ENCODE data around the gene COMT.
"Not testable (repeated sequence)": the region's sequence is repeated elsewhere in the genome, so short reads cannot be mapped to it uniquely, and the experiment has no call there.

COMT gene

DNA sequence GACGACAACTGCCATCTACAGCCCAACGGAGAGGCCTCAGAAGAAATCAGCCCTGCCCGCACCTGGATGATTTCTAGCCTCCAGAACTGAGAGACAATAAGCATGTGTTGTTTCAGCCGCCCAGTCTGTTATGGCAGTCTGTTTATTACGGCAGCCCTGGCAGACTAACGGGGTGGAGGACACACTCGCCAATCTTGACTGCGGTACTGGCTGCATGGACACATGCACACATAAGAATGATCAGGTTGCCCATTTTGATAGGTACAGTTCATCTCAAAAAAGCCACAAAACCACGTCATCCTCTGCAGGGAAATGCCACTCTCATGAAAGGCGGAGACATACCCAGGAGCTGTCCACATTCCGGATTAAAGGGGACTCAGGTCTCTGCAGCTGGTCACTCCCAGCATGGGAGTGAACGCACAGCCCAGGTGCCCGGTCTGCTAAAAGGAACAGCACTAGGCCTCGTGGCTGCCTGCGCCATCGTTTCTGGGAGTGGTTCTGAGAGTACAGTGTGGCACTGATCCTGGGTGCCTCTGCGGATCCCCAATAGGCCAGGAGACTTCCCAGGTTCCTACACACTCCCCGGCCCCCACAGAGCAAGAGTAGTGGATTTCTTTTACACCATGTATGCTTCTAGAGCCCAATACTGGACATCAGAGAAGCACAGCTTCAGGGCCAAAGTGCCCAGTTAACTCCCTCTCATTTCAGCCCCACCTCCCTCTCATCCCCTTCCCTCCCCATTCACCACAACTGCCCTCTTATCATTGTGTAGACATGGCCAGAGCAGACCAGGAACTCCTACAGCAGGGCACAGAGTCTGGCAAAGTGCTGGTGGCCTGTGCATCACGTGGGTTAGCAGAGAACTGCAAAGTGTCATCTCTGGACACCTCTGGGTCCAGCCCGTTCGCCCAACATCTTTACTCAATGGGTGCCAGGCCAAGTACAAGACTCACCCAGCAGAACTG is 11.7 kb upstream of the COMT start:
- DNase-seq: no peak

DNA sequence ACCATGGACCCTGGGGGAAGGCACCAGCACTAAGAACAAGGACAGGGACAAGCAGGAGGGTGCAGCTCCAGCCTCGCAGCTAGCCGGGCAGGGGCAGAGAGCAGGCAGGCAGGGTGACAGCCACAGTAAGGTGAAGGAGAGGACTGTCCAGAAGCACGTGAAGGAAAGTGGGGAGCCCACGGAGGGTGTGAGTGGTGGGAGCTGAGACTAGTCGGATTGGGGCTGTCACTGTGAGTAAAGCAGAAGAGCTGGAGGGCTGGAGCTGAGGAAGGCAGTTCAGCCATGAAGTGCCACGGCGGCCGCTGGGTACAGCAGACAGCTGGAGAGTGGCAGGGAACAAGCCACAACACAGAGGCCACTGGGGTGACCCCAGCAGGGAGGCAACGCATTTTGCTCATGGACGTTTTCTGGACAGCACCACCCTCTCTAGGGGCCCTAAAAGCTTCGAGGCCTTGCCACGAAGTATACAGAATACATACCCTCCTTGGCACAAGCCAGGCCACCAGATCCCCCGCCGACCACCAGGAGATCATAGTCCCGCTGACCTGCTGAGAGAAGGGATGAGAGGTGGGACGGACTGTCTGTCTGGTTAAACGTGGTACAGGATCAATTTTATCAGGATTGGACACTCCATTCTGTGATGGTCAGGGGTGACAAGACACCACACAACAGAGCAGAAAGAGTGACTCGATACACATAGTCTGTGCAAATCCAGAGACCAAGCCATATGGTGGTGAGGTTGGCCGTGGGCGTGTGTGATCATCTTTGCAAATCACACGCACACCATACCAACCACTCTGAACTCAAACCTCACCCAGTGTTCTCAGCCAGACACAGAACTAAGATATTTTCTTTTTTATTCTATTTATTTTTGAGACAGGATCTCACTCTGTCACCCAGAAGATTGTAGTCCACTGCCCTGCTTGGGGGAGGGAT is 10.8 kb upstream of the COMT start:
- no peak for DNase-seq

DNA sequence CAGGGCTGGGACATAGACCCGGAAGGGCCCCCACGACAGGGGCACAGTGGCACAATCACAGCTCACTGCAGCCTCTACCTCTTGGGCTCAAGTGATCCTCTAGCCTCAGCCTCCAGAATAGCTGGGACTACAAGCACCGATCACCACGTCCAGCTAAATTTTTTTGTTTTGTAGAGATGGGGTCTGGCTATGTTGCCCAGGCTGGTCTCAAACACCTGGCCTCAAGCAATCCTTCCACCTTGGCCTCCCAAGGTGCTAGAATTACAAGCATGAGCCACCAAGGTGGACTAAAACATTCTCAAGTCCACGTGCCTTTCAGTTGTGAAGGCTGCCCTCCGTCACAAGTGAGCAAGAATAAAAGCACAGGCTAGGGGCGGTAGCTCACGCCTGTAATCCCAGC is 10.1 kb upstream of the COMT start:
- no peak for DNase-seq

DNA sequence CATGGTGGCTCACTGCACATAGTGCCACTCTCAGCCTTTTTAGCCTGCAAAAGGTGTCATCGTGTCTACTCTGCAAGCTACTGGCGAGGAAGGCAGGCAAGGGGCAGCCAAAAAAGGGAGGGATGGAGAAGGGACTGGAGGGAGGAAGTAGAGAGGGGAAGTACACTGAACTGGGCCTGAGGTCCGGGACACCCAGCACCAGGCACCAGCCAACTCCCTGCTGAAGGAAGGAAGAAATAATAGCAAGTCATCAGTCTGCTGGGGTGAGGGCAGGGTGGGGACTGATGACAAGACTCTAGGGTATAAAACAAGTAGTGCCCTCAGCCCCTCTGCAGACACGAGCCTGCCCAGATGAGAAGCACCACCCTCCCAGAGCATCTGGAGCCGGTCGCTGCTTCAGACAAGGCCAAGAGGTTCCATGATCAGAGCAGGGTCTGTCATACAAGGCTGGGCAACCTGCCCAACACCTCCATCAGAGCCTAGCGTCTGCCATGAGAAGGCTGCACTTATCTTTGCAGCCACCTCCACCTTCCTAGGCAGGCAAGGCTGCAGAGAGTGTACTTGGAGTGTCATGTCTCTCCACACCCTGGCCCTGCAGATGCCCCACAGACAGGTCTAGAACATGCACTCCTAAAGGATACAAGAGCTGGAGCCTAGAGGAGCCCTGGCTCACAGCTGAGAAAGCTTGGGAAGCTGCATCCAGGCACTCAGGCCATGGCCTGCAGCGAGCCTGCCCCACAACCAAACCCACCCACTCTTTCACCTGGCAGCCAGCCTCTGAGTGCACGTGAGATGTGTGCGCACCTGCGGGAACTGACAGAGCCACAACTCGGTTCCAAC is 9.0 kb upstream of the COMT start:
- no peak for DNase-seq

- no peak for DNase-seq
Observed at GRCh38 chr22:19933341-19934241, 8.0 kb upstream of the COMT start.

GRCh38 chr22:19935123-19935718 is 6.4 kb upstream of the COMT start:
- DNase-seq: not testable (repeated sequence)

DNA sequence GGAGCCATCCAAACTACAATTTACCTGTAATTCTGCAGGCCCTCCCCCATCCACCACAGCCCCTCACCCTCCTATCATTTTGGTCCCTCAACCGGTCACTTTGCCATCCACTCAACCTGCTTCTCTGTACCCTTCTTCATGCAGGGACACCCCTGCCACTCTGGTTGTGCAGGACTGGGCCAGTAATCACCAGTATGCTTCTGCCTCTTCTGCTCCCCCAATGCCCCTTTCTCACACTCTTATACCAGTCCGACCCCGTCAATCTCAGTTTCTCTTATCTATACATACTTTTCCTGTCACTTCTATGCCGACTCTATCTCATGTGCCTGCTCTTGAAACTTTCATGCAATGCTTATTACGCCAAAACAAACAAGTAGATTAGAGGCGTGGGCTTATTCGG is 5.1 kb upstream of the COMT start:
- DNase-seq: no peak

DNA sequence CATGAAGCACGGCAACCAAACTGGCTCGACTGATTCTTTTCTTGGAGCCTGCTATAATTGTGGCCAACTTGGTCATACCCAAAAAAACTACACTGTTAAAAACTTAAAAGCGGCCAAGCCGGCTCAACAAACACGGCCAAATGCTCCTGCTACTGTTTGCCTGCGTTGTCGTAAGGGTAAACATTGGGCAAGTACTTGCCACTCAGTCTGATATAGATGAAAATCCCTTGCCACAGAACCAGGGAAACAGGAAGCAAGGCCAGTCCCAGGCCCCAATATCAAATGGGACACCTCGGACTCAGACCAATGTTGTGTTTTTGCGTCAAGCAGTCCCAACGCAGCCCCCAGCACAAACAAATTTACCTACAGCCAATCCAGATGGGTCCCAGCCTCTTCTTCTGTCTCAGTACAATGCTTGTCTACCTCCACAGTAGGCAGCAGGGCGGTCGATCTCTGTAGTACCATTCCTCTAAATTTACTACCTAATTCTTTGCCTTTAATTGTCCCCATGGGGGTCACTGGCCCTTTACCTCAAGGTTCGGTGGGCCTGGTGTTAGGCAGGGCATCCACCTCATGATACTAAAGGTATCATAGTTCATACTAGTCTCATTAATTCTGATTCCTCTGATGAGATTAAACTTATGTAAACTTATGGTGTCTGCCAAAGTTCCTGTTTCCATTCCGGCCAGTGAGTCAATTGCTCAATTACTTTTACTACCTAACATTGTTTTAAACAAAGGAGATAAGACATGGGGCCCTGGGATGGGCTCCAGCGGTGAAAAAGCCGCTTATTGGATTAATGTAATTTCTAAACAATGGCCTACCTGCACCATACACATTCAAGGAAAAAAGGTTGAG is 3.7 kb upstream of the COMT start:
- no peak for DNase-seq

- DNase-seq: no peak
Observed at GRCh38 chr22:19940536-19941364, 822 bp upstream of the COMT start.

- peak; percentile 25 for DNase-seq
Observed at GRCh38 chr22:19942157-19943081, 847 bp downstream of the COMT start.

DNA sequence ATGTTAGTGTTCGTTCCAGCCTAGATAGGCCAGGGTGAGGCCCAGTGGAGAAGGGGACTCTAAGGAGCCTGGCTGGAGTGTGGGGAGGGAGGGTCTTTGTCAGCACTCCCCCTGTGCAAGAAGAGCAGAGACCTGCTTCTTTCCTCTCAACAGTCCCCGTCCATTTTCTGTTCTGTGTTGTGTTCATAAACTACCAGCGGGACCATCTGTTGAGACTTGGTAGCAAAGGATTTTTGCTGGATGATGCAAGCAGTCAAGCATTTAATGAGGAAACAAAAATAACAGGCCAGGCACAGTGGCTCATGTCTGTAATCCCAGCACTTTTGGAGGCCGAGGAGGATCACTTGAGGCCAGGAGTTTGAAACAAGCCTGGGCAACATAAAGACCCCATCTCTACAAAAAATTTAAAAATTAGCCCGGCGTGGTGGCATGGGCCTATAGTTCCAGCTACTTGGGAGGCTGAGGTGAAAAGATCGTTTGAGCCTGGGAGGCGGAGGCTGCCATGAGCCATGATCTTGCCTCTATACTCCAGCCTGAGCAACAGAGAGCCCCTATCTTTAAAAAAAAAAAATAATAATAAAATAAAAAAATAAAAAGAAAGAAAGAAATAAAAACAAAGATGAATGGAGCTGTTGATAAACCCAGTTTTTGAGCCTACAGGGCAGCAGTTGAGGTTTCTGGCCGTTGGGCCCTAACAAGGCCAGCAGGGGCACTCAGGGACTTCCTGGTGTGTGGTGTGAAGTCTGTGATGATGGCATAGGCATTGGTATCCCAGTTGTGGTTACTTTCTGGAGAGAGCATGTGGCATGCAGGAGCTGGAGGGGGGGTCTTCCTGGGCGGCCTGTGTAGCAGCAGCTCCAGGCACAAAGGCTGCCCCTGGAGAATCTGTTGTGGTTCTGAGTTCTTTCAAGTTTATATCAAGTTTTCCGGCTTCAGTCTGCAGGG is 1.8 kb downstream of the COMT start:
- peak; percentile 39 for DNase-seq

- DNase-seq: no peak
Observed at GRCh38 chr22:19948057-19948760, 6.6 kb downstream of the COMT start.

- no peak for DNase-seq
Observed at GRCh38 chr22:19951346-19951745, 9.8 kb downstream of the COMT start.

DNA sequence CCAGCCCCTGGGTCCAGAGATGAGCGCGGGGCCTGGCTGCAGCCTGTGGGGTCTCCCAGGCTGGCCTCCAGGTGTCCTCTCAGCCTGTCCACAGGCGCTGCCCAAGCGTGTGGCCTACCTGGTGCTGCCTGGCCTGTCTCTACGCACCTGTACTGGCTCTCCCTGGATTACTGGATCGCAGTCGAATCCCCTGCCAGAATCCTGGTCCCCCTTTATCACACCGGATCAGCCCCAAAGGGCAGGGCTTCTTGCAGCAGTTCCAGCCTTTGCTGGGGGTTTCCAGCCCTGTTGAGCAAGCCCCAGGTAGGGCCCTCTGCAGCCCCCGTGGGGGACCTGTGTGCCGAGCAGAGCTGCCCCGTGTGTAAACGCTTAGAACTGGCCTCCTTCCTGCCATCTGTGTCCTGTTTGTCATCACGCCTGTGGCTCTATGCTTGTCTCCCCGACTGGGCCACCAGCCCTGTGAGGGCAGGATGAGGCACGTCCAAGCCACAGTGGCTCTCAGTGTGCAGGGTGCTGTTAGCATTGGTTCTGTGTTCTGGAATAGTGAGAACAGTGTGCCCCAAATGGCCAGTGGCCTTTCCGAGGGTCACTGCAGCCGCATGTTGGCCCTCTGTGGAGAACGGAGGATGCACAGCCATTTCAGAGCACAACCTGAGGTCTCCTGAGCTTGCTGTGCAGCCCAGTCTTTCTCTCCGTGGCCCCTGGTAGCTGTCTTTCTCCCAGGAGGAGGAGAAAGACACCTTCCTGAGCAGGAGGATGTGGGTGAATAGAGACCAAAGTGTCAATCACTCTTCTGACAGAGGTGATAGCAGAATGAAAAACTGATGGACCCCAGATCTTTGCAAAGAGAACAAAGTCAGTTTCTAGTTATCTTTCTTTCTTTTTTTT is 13.9 kb downstream of the COMT start:
- no peak for DNase-seq

GRCh38 chr22:19957445-19957844 is 15.9 kb downstream of the COMT start:
- no peak for DNase-seq

Data from kidney glomerular epithelial cell (primary cell).